Colonic mucosa (tissue), 4 donors: ENCODE results near the gene CORT. TPM values are rescaled to one million over a fixed set of nuclear protein-coding genes. Genes with fewer than 3 reads are reported as not detected.
A peak's percentile ranks its signal among the peaks of the same experiment; 100 is the strongest.
"Not testable (repeated sequence)": the region's sequence is repeated elsewhere in the genome, so short reads cannot be mapped to it uniquely, and the experiment has no call there.

Experiments used
- DNase-seq: peaks from one replicate; pipeline ENCODE4 v3.0.0-alpha.2; 2020
- H3K27ac ChIP-seq: fragments of 200-600 bp; one replicate; pipeline ENCODE4 v1.8.0; 2021
- H3K27me3 ChIP-seq: fragments of 200-600 bp; one replicate; pipeline ENCODE4 v1.8.0; 2021
- H3K36me3 ChIP-seq: fragments of 200-600 bp; one replicate; pipeline ENCODE4 v1.8.0; 2021
- H3K4me1 ChIP-seq: fragments of 200-600 bp; one replicate; pipeline ENCODE4 v1.8.0; 2021; ENCODE audit warnings: mild to moderate bottlenecking
- H3K4me3 ChIP-seq: fragments of 200-600 bp; one replicate; pipeline ENCODE4 v1.8.0; 2021
- H3K9ac ChIP-seq, 2 donors: one replicate each; pipeline ENCODE4 v1.7.0; 2013; ENCODE audit warnings: control low read depth in 2 of 2, low read depth in 2 of 2, low read length in 2 of 2
- H3K9me3 ChIP-seq: fragments of 200-600 bp; one replicate; pipeline ENCODE4 v1.8.0; 2021
- intact Hi-C: fragments of 100-400 bp; cut with DNase I; formaldehyde crosslinking; loops from one replicate; pipeline ENCODE4 v1.14.1; 2022
- total RNA-seq, 2 donors: library from RNA; stranded (reverse); fragmentation: NEBNext Ultra II Directional in 1 of 2; extraction: Animal tissue kit (Norgen Biotek cat#: 25700) in 1 of 2; gene quantifications; one replicate each; pipeline ENCODE4 v1.2.1, GENCODE V29; 2021
- TF ChIP-seq, protein P1 (sequence below): fragments of 200-600 bp; IDR thresholded peaks from one replicate; pipeline ENCODE4 v1.8.0; 2022; ENCODE audit warnings: antibody characterized with exemption, mild to moderate bottlenecking
- donor health status: healthy.
- donor health status: DM: no; HTN: no; CAD: no.
- donor health status: DM: no; HTN: no; CAD: no.

CORT gene
- total RNA-seq, 2 donors from 2014 or later = 0.44 TPM; not detected in 1

DNA sequence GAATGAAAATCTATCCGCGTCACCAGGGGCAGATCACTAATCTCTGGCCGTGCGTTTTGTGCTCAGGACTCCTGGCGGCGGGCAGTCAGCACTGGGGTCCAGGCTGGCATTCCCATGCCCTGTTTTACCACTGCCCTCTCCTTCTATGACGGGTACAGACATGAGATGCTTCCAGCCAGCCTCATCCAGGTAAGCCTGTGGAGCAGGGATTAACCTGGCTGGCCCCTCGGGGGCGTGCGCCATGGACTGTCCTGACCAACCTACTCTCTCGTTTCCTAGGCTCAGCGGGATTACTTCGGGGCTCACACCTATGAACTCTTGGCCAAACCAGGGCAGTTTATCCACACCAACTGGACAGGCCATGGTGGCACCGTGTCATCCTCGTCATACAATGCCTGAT is 30.5 kb upstream of the CORT start:
- Histone ChIP-seq H3K9me3 (no peaks in the 10 kb centered on the region), H3K27ac (no peak overlapping the region), H3K9ac (no peak overlapping the region), H3K4me3 (no peak overlapping the region), H3K4me1 (no peaks in the 10 kb centered on the region), H3K36me3 (peaks cover 16% of the 10 kb centered on the region), H3K27me3 (no peaks in the 10 kb centered on the region)
- TF ChIP-seq, protein P1, sequence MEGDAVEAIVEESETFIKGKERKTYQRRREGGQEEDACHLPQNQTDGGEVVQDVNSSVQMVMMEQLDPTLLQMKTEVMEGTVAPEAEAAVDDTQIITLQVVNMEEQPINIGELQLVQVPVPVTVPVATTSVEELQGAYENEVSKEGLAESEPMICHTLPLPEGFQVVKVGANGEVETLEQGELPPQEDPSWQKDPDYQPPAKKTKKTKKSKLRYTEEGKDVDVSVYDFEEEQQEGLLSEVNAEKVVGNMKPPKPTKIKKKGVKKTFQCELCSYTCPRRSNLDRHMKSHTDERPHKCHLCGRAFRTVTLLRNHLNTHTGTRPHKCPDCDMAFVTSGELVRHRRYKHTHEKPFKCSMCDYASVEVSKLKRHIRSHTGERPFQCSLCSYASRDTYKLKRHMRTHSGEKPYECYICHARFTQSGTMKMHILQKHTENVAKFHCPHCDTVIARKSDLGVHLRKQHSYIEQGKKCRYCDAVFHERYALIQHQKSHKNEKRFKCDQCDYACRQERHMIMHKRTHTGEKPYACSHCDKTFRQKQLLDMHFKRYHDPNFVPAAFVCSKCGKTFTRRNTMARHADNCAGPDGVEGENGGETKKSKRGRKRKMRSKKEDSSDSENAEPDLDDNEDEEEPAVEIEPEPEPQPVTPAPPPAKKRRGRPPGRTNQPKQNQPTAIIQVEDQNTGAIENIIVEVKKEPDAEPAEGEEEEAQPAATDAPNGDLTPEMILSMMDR = no peak
- DNase-seq = no peak
- intact Hi-C loops = no loop called here

DNA sequence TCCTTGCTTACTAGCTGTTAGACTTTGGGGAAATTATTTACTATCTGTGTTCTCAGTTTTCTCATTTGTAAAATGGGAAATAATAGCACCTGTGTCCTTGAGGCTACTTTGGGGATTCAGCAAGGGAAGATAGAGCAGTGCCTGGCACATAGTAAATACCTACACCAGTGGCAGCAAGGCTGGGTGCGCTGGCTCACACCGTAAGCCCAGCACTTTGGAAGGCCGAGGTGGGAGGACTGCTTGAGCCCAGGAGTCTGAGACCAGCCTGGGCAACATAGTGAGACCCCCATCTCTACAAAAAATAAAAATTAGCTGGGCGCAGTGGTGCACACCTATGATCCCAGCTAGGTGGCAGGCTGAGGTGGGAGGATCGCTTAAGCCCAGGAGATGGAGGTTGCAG is 28.2 kb upstream of the CORT start:
- no peak overlapping the region for H3K4me3 ChIP-seq
- peaks cover 16% of the 10 kb centered on the region for H3K36me3 ChIP-seq
- TF ChIP-seq, protein P1 = no peak
- H3K9ac ChIP-seq = no peak overlapping the region
- DNase-seq = no peak
- H3K27ac ChIP-seq = no peak overlapping the region
- H3K4me1 ChIP-seq = no peaks in the 10 kb centered on the region
- H3K9me3 ChIP-seq = no peaks in the 10 kb centered on the region
- intact Hi-C loops = no loop called here
- no peaks in the 10 kb centered on the region for H3K27me3 ChIP-seq

DNA sequence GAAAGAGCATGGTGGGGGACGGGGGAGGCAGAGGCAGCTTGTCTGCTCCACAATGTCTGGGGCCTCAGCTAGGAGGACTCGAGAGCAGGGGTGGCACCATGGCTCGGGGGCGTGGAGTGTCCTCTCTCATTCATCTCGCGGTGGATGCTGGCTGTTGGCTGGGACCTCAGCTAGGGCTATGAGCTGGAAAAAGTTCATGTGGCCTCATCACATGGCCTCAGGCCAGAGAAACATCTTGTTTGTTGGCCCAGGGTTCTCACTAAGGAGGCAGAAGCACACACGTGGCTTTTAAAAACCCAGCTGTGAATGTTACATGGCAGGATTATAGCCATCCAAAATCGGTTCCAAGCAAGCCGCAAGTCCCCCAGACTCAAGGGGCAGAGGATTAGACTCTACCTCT is 25.8 kb upstream of the CORT start:
- TF ChIP-seq, protein P1 = no peak
- no peak overlapping the region for H3K27ac ChIP-seq
- no peak overlapping the region for H3K9ac ChIP-seq
- peaks cover 7% of the 10 kb centered on the region for H3K36me3 ChIP-seq
- DNase-seq = peak; percentile 38
- intact Hi-C loops = no loop called here
- no peak overlapping the region for H3K4me3 ChIP-seq
- no peaks in the 10 kb centered on the region for H3K27me3 ChIP-seq
- no peaks in the 10 kb centered on the region for H3K4me1 ChIP-seq
- no peaks in the 10 kb centered on the region for H3K9me3 ChIP-seq

DNA sequence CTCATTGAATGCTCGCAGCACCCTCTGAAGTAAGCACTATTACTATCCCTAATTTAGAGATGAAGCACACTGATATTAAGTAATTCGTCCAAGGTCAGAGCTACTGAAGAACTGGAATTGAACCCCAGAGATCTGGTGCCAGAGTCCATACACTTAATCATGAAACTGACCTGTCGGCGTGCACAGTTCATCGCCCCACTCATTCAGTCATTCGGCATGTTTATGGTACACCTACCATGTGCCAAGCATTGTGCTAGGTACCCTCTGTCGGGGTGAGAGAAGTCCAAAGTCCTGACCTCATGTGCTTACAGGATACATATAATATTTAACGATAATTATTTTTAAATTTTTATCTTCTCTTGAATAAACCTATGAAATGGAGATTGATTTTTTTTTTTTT is 25.2 kb upstream of the CORT start:
- no peaks in the 10 kb centered on the region for H3K9me3 ChIP-seq
- H3K27ac ChIP-seq = no peak overlapping the region
- no peak for DNase-seq
- intact Hi-C loops = no loop called here
- peaks cover 3% of the 10 kb centered on the region for H3K36me3 ChIP-seq
- H3K4me3 ChIP-seq = no peak overlapping the region
- H3K27me3 ChIP-seq = no peaks in the 10 kb centered on the region
- H3K9ac ChIP-seq = no peak overlapping the region
- no peaks in the 10 kb centered on the region for H3K4me1 ChIP-seq
- TF ChIP-seq, protein P1 = no peak

DNA sequence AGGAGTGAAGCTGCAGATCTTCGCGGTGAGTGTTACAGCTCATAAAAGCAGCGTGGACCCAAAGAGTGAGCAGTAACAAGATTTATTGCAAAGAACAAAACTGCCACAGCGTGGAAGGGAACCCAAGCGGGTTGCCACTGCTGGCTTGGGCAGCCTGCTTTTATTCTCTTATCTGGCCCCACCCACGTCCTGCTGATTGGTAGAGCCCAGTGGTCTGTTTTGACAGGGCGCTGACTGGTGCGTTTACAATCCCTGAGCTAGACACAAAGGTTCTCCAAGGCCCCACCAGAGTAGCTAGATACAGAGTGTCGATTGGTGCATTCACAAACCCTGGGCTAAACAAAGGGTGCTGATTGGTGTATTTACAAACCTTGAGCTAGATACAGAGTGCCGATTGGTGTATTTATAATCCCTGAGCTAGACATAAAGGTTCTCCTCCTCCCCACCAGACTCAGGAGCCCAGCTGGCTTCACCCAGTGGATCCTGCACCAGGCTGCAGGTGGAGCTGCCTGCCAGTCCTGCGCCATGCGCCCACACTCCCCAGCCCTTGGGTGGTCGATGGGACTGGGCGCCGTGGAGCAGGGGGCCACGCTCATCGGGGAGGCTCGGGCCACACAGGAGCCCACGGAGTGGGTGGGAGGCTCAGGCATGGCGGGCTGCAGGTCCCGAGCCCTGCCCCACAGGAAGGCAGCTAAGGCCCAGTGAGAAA is 23.9 kb upstream of the CORT start:
- H3K27ac ChIP-seq, H3K9ac ChIP-seq, H3K9me3 ChIP-seq, H3K27me3 ChIP-seq, H3K4me1 ChIP-seq, DNase-seq, H3K36me3 ChIP-seq, intact Hi-C loops, H3K4me3 ChIP-seq: not testable (repeated sequence)

DNA sequence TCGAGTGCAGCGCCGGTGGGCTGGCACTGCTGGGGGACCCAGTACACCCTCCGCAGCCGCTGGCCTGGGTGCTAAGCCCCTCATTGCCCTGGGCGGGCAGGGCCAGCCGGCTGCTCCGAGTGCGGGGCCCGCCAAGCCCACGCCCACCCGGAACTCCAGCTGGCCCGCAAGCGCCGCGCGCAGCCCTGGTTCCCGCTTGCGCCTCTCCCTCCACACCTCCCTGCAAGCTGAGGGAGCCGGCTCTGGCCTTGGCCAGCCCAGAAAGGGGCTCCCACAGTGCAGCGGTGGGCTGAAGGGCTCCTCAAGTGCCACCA is 23.3 kb upstream of the CORT start:
- H3K36me3 ChIP-seq, H3K27me3 ChIP-seq, H3K9ac ChIP-seq, H3K4me3 ChIP-seq, H3K4me1 ChIP-seq, H3K27ac ChIP-seq, H3K9me3 ChIP-seq, intact Hi-C loops, DNase-seq: not testable (repeated sequence)
